ENCODE results near the gene EHD1. TPM values are rescaled to one million over a fixed set of nuclear protein-coding genes. Genes with fewer than 3 reads are reported as not detected.

The EHD1 gene
- total RNA-seq, 4 donors from 2014 or later, result 47.8 to 85.4 (median 76.8) TPM

- 80% methylated on average over 13 of the region's 30 CpGs for WGBS
Observed at GRCh38 chr11:64902102-64902900, 23.9 kb upstream of the EHD1 start.

GRCh38 chr11:64900774-64901173 lies 22.4 kb upstream of the EHD1 start:
- TF ChIP-seq POLR2AphosphoS5 (IDR thresholded peaks at IDR 0.05) (no peak), CTCF (IDR thresholded peaks at IDR 0.05) (no peak), EP300 (IDR thresholded peaks at IDR 0.05) (no peak), POLR2A (IDR thresholded peaks at IDR 0.05) (no peak)
- Histone ChIP-seq H3K4me3 (no peak overlapping the region), H3K27ac (no peak overlapping the region), H3K9me3 (no peaks in the 10 kb centered on the region), H3K36me3 (peaks cover 95% of the 10 kb centered on the region), H3K27me3 (no peaks in the 10 kb centered on the region), H3K4me1 (no peaks in the 10 kb centered on the region)
- 93% methylated on average over 13 of the region's 17 CpGs for WGBS
- no peak for DNase-seq (ENCODE audit: low spot score in 2 of 2)

More at GRCh38 chr11:64902102-64902900, 23.9 kb upstream of the EHD1 start:
- no peak for DNase-seq (ENCODE audit: low spot score in 2 of 2)
- Histone ChIP-seq H3K27ac (no peak overlapping the region), H3K27me3 (no peaks in the 10 kb centered on the region), H3K36me3 (peaks cover 95% of the 10 kb centered on the region), H3K4me3 (no peak overlapping the region), H3K4me1 (no peaks in the 10 kb centered on the region), H3K9me3 (no peaks in the 10 kb centered on the region)
- TF ChIP-seq POLR2AphosphoS5 (IDR thresholded peaks at IDR 0.05) (no peak), CTCF (IDR thresholded peaks at IDR 0.05) (no peak), POLR2A (IDR thresholded peaks at IDR 0.05) (no peak)

GRCh38 chr11:64900263-64900678 lies 21.9 kb upstream of the EHD1 start:
- no peak for DNase-seq (ENCODE audit: low spot score in 2 of 2)
- no peak for TF ChIP-seq POLR2AphosphoS5 (IDR thresholded peaks at IDR 0.05)
- TF ChIP-seq EP300 (IDR thresholded peaks at IDR 0.05), result no peak
- TF ChIP-seq POLR2A (IDR thresholded peaks at IDR 0.05), result no peak
- no peak for TF ChIP-seq CTCF (IDR thresholded peaks at IDR 0.05)
- Histone ChIP-seq H3K4me3 (no peak overlapping the region), H3K4me1 (no peaks in the 10 kb centered on the region), H3K27ac (no peak overlapping the region), H3K36me3 (peaks cover 95% of the 10 kb centered on the region), H3K9me3 (no peaks in the 10 kb centered on the region), H3K27me3 (no peaks in the 10 kb centered on the region)
- WGBS, result 77% methylated on average over 14 of the region's 14 CpGs

GRCh38 chr11:64898541-64898940 lies 20.1 kb upstream of the EHD1 start:
- Histone ChIP-seq H3K4me3 (no peak overlapping the region), H3K4me1 (peaks cover 6% of the 10 kb centered on the region), H3K27ac (no peak overlapping the region), H3K27me3 (no peaks in the 10 kb centered on the region), H3K9me3 (no peaks in the 10 kb centered on the region), H3K36me3 (peaks cover 88% of the 10 kb centered on the region)
- 93% methylated on average over 9 of the region's 19 CpGs for WGBS
- TF ChIP-seq EP300 (IDR thresholded peaks at IDR 0.05) (no peak), POLR2AphosphoS5 (IDR thresholded peaks at IDR 0.05) (no peak), CTCF (IDR thresholded peaks at IDR 0.05) (no peak), POLR2A (IDR thresholded peaks at IDR 0.05) (no peak)
- no peak for DNase-seq (ENCODE audit: low spot score in 2 of 2)

GRCh38 chr11:64898076-64898445 lies 19.6 kb upstream of the EHD1 start:
- DNase-seq (ENCODE audit: low spot score in 2 of 2), result no peak
- TF ChIP-seq CTCF (IDR thresholded peaks at IDR 0.05) (no peak), EP300 (IDR thresholded peaks at IDR 0.05) (no peak), POLR2A (IDR thresholded peaks at IDR 0.05) (no peak), POLR2AphosphoS5 (IDR thresholded peaks at IDR 0.05) (no peak)
- H3K4me1 ChIP-seq, result peaks cover 6% of the 10 kb centered on the region
- H3K4me3 ChIP-seq, result no peak overlapping the region
- no peaks in the 10 kb centered on the region for H3K27me3 ChIP-seq
- no peaks in the 10 kb centered on the region for H3K9me3 ChIP-seq
- no peak overlapping the region for H3K27ac ChIP-seq
- H3K36me3 ChIP-seq, result peaks cover 83% of the 10 kb centered on the region
- WGBS, result 94% methylated on average over 6 of the region's 9 CpGs
